ENCODE measurements around the gene C6orf62.
"Not testable (repeated sequence)": the region's sequence is repeated elsewhere in the genome, so short reads cannot be mapped to it uniquely, and the experiment has no call there.

C6orf62 gene

GRCh38 chr6:24696097-24696496 is 22.9 kb downstream of the C6orf62 start:
- no peak for DNase-seq

DNA sequence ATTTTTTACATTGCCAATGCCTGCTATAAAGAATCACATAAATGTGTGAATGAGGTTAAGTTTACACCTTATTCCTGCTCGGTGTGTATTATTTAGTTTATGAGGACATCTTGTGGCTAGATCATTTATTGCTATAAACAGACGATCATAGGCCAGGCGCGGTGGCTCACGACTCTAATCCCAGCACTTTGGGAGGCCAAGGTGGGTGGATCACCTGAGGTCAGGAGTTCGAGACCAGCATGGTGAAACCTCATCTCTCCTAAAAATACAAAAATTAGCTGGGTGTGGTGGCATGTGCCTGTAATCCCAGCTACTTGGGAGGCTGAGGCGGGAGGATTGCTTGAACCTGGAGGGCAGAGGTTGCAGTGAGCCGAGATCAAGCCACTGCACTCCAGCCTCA is 23.3 kb downstream of the C6orf62 start:
- DNase-seq = peak; percentile 12

DNA sequence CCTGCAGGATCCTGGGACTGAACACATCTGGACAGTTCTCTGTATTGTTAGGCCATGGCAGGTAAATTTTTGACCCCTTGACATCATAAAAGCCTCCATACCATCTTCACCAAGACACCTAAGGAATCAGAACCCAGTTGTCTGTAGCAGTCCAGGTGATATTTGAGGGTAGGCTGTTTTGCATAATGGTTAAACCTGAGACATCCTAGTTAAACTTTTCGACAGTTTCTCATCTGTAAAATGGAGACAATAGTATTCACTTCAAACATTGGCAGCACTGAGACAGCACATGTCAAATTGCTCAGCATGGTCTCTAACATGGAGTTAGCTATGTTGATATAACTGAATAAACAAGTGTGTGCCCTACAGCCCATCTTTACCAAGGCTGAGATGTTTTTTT is 24.8 kb downstream of the C6orf62 start:
- no peak for DNase-seq

GRCh38 chr6:24692848-24693592 is 25.9 kb downstream of the C6orf62 start:
- no peak for DNase-seq

DNA sequence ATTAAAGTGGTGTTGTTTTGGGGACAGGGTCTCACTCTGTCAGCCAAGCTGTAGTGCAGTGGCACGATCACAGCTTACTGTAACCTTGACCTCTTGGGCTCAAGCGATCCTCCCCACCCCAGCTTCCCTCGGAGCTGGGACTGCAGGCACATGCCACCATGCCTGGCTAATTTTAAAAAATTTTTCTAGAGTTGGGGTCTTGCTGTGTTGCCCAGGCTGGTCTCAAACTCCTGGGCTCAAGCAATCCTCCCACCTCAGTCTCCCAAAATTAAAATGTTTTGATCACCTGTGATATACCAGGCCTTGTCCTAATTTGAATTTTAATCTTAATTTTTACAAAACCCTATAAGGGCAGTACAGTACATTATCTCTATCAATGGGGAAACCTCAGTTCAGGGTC is 26.5 kb downstream of the C6orf62 start:
- DNase-seq = no peak

- no peak for DNase-seq
Measured at GRCh38 chr6:24692003-24692402, 27.0 kb downstream of the C6orf62 start.

DNA sequence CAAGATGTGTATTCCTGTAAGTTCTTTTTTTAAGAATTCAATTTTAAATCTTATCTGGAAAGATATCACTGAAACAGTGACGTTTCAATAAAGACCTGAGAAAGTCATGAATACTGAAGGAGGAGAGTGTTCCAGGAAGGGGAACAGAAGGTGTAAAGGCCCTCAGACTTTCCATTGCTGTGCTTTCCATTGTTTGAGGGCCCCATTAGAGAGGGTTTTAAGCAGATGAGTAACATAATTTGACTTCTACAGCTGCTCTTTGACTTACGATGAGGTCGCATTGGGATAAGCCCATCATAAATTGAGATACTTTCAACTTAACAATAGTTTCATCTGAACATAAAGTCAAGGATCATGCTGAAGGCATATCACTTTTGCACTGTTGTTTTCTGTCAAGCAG is 27.4 kb downstream of the C6orf62 start:
- no peak for DNase-seq

GRCh38 chr6:24690593-24690992 is 28.4 kb downstream of the C6orf62 start:
- DNase-seq = no peak

GRCh38 chr6:24689964-24690363 is 29.0 kb downstream of the C6orf62 start:
- no peak for DNase-seq

- DNase-seq = no peak
Measured at GRCh38 chr6:24686946-24687345, 32.0 kb downstream of the C6orf62 start.

GRCh38 chr6:24686408-24686807 is 32.5 kb downstream of the C6orf62 start:
- no peak for DNase-seq

- DNase-seq = no peak
Measured at GRCh38 chr6:24683297-24684296, 35.4 kb downstream of the C6orf62 start.

- DNase-seq = no peak
Measured at GRCh38 chr6:24680582-24680981, 38.4 kb downstream of the C6orf62 start.

- DNase-seq = not testable (repeated sequence)
Measured at GRCh38 chr6:24678792-24679352, 40.1 kb downstream of the C6orf62 start.

- DNase-seq = no peak
Measured at GRCh38 chr6:24673625-24674024, 45.3 kb downstream of the C6orf62 start.

DNA sequence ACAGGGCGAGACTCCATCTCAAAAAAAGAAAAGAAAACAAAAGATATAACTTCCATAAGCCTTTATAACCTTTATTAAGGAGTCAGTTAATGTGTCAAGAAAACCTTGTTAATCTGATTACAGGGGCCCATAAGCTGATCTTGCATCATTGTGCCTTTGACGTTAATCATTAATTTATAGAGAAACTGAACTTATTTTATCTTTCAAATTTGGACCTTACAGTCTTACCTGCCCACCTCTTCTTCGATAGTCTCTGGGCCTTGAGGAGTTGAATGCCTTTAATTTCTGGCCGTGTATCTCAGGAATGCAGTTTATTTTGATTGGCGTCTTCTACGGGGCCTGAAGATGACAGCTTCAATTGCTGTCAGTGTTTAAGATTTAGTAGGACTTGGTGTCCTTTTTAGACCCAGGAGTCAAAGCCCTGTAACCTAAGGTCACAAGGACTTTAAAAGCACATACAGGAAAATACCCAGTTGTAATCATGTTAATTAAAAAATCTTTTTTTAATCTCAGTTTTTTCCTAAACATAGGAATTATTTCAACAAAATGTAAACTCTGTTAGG is 46.3 kb downstream of the C6orf62 start:
- no peak for DNase-seq

DNA sequence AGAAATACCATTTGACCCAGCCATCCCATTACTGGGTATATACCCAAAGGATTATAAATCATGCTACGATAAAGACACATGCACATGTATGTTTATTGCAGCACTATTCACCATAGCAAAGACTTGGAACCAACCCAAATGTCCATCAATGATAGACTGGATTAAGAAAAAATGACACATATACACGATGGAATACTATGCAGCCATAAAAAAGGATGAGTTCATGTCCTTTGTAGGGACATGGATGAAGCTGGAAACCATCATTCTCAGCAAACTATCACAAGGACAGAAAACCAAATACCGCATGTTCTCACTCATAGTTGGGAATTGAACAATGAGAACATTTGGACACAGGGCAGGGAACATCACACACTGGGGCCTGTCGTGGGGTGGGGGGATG is 47.9 kb downstream of the C6orf62 start:
- DNase-seq = not testable (repeated sequence)

DNA sequence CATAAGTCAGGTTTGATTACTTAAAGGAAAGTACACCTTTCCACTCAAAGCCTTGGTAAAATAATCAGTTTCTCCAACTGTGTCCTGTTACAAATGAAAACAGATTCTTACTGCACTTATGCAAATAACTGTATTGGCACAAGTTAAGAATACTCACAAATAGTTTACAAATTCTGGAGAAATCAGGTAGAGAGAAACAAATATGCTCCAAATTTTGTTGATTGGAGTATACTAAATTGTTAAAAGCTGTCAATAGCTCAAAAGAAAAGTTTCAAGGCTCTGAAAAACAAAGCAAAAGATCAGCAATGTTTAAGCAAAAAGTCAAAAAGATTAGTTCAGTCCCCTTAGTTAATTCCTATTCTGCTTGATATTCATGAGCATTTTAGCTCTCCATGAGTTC is 48.5 kb downstream of the C6orf62 start:
- DNase-seq = not testable (repeated sequence)

- DNase-seq = no peak
Measured at GRCh38 chr6:24668997-24669361, 50.0 kb downstream of the C6orf62 start.

DNA sequence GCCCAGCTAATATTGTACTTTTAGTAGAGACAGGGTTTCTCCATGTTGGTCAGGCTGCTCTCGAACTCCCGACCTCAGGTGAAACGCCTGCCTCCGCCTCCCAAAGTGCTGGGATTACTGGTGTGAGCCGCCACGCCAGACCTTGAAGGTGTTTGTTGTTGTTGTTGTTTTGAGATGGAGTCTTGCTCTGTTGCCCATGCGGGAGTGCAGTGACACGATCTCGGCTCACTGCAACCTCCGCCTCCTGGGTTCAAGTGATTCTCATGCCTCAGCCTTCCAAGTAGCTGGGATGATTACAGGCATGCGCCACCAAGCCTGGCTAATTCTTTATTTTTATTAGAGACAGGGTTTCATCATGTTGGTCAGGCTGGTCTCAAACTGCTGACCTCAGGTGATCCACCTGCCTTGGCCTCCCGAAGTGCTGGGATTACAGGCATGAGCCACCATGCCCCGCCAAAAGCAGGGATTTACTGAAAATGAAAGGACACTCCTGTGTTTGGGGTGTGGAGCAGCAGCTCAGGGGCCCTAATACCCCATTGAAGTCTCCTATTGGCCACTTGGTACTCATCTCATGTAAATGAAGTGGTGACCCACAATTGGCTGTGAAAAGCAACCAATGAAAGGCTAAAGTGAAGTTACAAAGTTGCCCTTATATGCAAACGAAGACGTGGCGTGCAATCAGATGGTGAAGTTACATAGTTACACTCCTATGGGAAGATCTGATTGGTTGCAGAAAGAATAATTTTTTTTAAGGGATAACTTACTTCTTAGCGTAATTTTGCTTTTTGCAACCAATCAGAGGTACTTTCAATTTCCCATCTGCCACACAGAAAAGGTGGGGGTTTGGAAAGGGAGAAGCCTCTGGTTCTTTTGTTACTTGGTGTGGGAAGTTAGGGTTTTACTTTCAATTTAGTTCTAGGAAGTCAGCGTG is 50.6 kb downstream of the C6orf62 start:
- not testable (repeated sequence) for DNase-seq

DNA sequence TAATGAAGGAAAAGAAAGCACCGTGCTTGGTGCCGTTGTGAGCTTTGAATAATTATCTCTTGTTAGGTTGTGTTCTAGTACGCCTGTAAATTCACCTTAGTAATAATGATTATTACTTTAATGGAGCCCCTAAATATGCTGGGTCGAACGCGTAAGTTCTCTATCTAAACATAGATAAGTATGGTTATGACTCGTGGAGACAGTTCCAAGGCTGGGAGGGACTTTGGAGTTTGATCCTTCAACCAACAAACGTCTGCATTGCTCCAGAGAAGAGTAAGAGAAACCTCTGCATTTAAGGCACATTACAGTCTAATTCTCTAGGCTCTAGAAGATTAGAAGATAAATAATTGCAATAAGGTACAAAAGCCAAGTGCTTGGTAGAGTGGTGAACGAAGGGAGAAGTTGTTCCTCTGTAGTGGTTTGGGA is 51.6 kb downstream of the C6orf62 start:
- no peak for DNase-seq

Data from activated gamma-delta T cell treated with Interleukin-2 at 50 U/mL for 16 hours (primary cell).